Smooth muscle cell (in vitro differentiated cells): Measurements from ENCODE around the gene TP63. TPM values are rescaled to one million over a fixed set of nuclear protein-coding genes. Genes with fewer than 3 reads are reported as not detected.

Source experiments
- DNase-seq: peaks from one replicate; lab custom pipeline; 2025; ENCODE audit not compliant: unreplicated experiment; lab: John Stamatoyannopoulos, UW
- H2AFZ ChIP-seq: fragments of 200-600 bp; sonication (generic); 2 replicates; pipeline ENCODE4 v1.6.0; 2016; ENCODE audit warnings: antibody characterized with exemption, low read depth, mild to moderate bottlenecking
- H3F3A ChIP-seq: fragments of 200-600 bp; sonication (generic); 2 replicates; pipeline ENCODE4 v1.6.0; 2017; ENCODE audit warnings: antibody characterized with exemption, low read depth
- H3K27ac ChIP-seq: fragments of 200-600 bp; sonication (generic); 2 replicates; pipeline ENCODE4 v1.5.1; 2016; ENCODE audit warnings: low read depth, mild to moderate bottlenecking
- H3K27me3 ChIP-seq: fragments of 200-600 bp; sonication (generic); 2 replicates; pipeline ENCODE4 v1.6.1; 2016; ENCODE audit warnings: low read depth, mild to moderate bottlenecking
- H3K36me3 ChIP-seq: fragments of 200-600 bp; sonication (generic); 2 replicates; pipeline ENCODE4 v1.5.1; 2016; ENCODE audit warnings: low read depth
- H3K4me1 ChIP-seq: fragments of 200-600 bp; sonication (generic); 2 replicates; pipeline ENCODE4 v1.5.1; 2016; ENCODE audit warnings: low read depth
- H3K4me2 ChIP-seq: fragments of 200-600 bp; sonication (generic); 2 replicates; pipeline ENCODE4 v1.6.0; 2016; ENCODE audit warnings: mild to moderate bottlenecking
- H3K4me3 ChIP-seq: fragments of 200-600 bp; sonication (generic); 2 replicates; pipeline ENCODE4 v1.5.1; 2016; ENCODE audit warnings: mild to moderate bottlenecking
- H3K79me2 ChIP-seq: fragments of 200-600 bp; sonication (generic); 2 replicates; pipeline ENCODE4 v1.6.0; 2016; ENCODE audit warnings: low read depth, mild to moderate bottlenecking
- H3K9ac ChIP-seq: fragments of 200-600 bp; sonication (generic); 2 replicates; pipeline ENCODE4 v1.6.0; 2016; ENCODE audit warnings: low read depth
- H3K9me3 ChIP-seq: fragments of 200-600 bp; sonication (generic); replicated peaks from 2 replicates; pipeline ENCODE4 v1.5.1; 2016; ENCODE audit warnings: low read depth
- H4K20me1 ChIP-seq: fragments of 200-600 bp; sonication (generic); 2 replicates; pipeline ENCODE4 v1.6.0; 2016; ENCODE audit warnings: low read depth
- CTCF ChIP-seq: fragments of 200-600 bp; sonication (generic); IDR thresholded peaks from 2 replicates; pipeline ENCODE4 v1.5.1; 2017; ENCODE audit warnings: borderline replicate concordance, mild to moderate bottlenecking, antibody characterized with exemption; ENCODE audit not compliant: insufficient read depth, poor library complexity, severe bottlenecking
- WGBS: methylation state at CpG from one replicate; pipeline ENCODE4 v1.1.7; 2016; ENCODE audit warnings: low lambda C conversion rate; 5-methylcytosine and 5-hydroxymethylcytosine counted together
- polyA plus RNA-seq: library from polyadenylated mRNA; unstranded; fragments of >200 nt; fragmentation: Nextera tagmentation; extraction: Ambion mirVana; gene quantifications from 2 replicates; pipeline ENCODE4 v1.2.1, GENCODE V29; 2016
- total RNA-seq: library from RNA; depleted of rRNA; stranded (reverse); fragments of >200 nt; gene quantifications from 2 replicates; pipeline ENCODE4 v1.2.3, GENCODE V29; 2014

Gene TP63
- total and polyA plus RNA-seq, 2 experiments from 2014 or later = 1.9 to 27.1 TPM

GRCh38 chr3:189625071-189625470 is 6.1 kb upstream of the TP63 start:
- no peaks in the 10 kb centered on the region for H3K36me3 ChIP-seq
- H3K4me1 ChIP-seq = no peaks in the 10 kb centered on the region
- WGBS = 93% methylated on average over 3 of the region's 3 CpGs
- H3K27ac ChIP-seq = no peak overlapping the region
- H3K9ac ChIP-seq = no peak overlapping the region
- H3K9me3 ChIP-seq = no peaks in the 10 kb centered on the region
- H2AFZ ChIP-seq = no peak overlapping the region
- no peak for DNase-seq
- no peaks in the 10 kb centered on the region for H4K20me1 ChIP-seq
- no peak for TF ChIP-seq CTCF
- H3F3A ChIP-seq = no peaks in the 10 kb centered on the region
- H3K4me2 ChIP-seq = no peak overlapping the region
- H3K4me3 ChIP-seq = no peak overlapping the region
- no peaks in the 10 kb centered on the region for H3K79me2 ChIP-seq
- no peaks in the 10 kb centered on the region for H3K27me3 ChIP-seq

GRCh38 chr3:189625572-189625971 is 5.6 kb upstream of the TP63 start:
- H3K27ac ChIP-seq = no peak overlapping the region
- no peaks in the 10 kb centered on the region for H3K9me3 ChIP-seq
- H3F3A ChIP-seq = no peaks in the 10 kb centered on the region
- no peaks in the 10 kb centered on the region for H3K79me2 ChIP-seq
- H3K4me1 ChIP-seq = no peaks in the 10 kb centered on the region
- 24% methylated on average over 2 of the region's 2 CpGs for WGBS
- no peak overlapping the region for H3K9ac ChIP-seq
- H3K4me3 ChIP-seq = no peak overlapping the region
- no peak for DNase-seq
- no peak overlapping the region for H3K4me2 ChIP-seq
- H4K20me1 ChIP-seq = no peaks in the 10 kb centered on the region
- no peaks in the 10 kb centered on the region for H3K27me3 ChIP-seq
- no peak for TF ChIP-seq CTCF
- H2AFZ ChIP-seq = no peak overlapping the region
- no peaks in the 10 kb centered on the region for H3K36me3 ChIP-seq

GRCh38 chr3:189626286-189626685 is 4.9 kb upstream of the TP63 start:
- no peaks in the 10 kb centered on the region for H3K27me3 ChIP-seq
- no peaks in the 10 kb centered on the region for H3K36me3 ChIP-seq
- 61% methylated on average over 1 of the region's 1 CpG for WGBS
- H3K4me1 ChIP-seq = no peaks in the 10 kb centered on the region
- no peaks in the 10 kb centered on the region for H4K20me1 ChIP-seq
- no peaks in the 10 kb centered on the region for H3K9me3 ChIP-seq
- TF ChIP-seq CTCF = no peak
- DNase-seq = no peak
- no peak overlapping the region for H3K9ac ChIP-seq
- no peak overlapping the region for H2AFZ ChIP-seq
- H3F3A ChIP-seq = no peaks in the 10 kb centered on the region
- H3K27ac ChIP-seq = no peak overlapping the region
- H3K79me2 ChIP-seq = no peaks in the 10 kb centered on the region
- H3K4me2 ChIP-seq = no peak overlapping the region
- no peak overlapping the region for H3K4me3 ChIP-seq

GRCh38 chr3:189629803-189630455 is 1.3 kb upstream of the TP63 start:
- 85% methylated on average over 3 of the region's 3 CpGs for WGBS
- no peaks in the 10 kb centered on the region for H3K4me1 ChIP-seq
- no peaks in the 10 kb centered on the region for H4K20me1 ChIP-seq
- no peak overlapping the region for H3K9ac ChIP-seq
- TF ChIP-seq CTCF = no peak
- H3K79me2 ChIP-seq = no peaks in the 10 kb centered on the region
- DNase-seq = no peak
- H3K27me3 ChIP-seq = no peaks in the 10 kb centered on the region
- no peak overlapping the region for H3K4me3 ChIP-seq
- H2AFZ ChIP-seq = no peak overlapping the region
- no peaks in the 10 kb centered on the region for H3F3A ChIP-seq
- no peak overlapping the region for H3K4me2 ChIP-seq
- no peaks in the 10 kb centered on the region for H3K36me3 ChIP-seq
- H3K9me3 ChIP-seq = no peaks in the 10 kb centered on the region
- no peak overlapping the region for H3K27ac ChIP-seq
